H1 (cell line): ENCODE measurements around the gene MLC1. TPM values are rescaled to one million over a fixed set of nuclear protein-coding genes. Genes with fewer than 3 reads are reported as not detected.

Experiments
- CEBPB ChIP-seq: IDR thresholded peaks from 2 replicates; pipeline ENCODE4 v1.6.1; 2012; ENCODE audit warnings: low read depth, low read length
- CHD7 ChIP-seq: fragments of 300-600 bp; sonication (generic); IDR thresholded peaks from 2 replicates; pipeline ENCODE4 v1.7.1; 2012; ENCODE audit warnings: low read length, moderate library complexity, mild to moderate bottlenecking, inconsistent platforms; ENCODE audit not compliant: insufficient replicate concordance
- CTCF ChIP-seq, 3 experiments: IDR thresholded peaks; 1 replicate in 2 of 3; 2 replicates in 1 of 3; pipeline versions ENCODE4 v1.5.1 to v1.6.1; 2011; ENCODE audit warnings: low read length in 3 of 3, mild to moderate bottlenecking in 3 of 3, inconsistent platforms in 2 of 3, low read depth in 1 of 3, moderate library complexity in 1 of 3; ENCODE audit not compliant: insufficient read depth in 1 of 3; ENCODE audit errors: control extremely low read depth in 1 of 3
- KDM4A ChIP-seq: IDR thresholded peaks from one replicate; pipeline ENCODE4 v1.7.1; 2012; ENCODE audit warnings: low read depth, mild to moderate bottlenecking, moderate library complexity, low read length, inconsistent platforms; ENCODE audit not compliant: severe bottlenecking
- NANOG ChIP-seq: IDR thresholded peaks from 2 replicates; pipeline ENCODE4 v1.6.1; 2011; ENCODE audit warnings: low read length, low read depth, mild to moderate bottlenecking, inconsistent platforms; ENCODE audit not compliant: insufficient read depth, poor library complexity, severe bottlenecking
- polyA plus RNA-seq, 7 experiments: library from polyadenylated mRNA; depleted of rRNA in 3 of 7; stranded (reverse) in 5 of 7; unstranded in 2 of 7; fragments of >200 nt in 5 of 7; fragments of 200-250 nt in 2 of 7; gene quantifications; 1 replicate in 5 of 7; 2 replicates in 1 of 7; 4 replicates in 1 of 7; pipeline versions ENCODE4 v1.2.1 to v1.2.3, GENCODE V29; 2011 to 2013; ENCODE audit warnings: missing spikeins in 2 of 7, mixed read lengths in 2 of 7
- total RNA-seq: library from RNA; stranded (reverse); fragmentation: NEBNext Ultra II Directional; extraction: Animal tissue kit (Norgen Biotek cat#: 25700); gene quantifications from 2 replicates; pipeline ENCODE4 v1.2.1, GENCODE V29; 2021

The MLC1 gene
- total and polyA plus RNA-seq, 2 of the 8 experiments (the other 6 are each of a cell fraction or from before 2014, with no cell fraction given): 0.20 TPM; not detected in 1

GRCh38 chr22:50086526-50086925 lies 1.3 kb upstream of the MLC1 start (continued):
- TF ChIP-seq CHD7 (no peak), KDM4A (no peak), NANOG (no peak), CEBPB (no peak), CTCF (IDR thresholded peaks at IDR 0.05; ENCODE audit: control extremely low read depth in 1 of 3, insufficient read depth in 1 of 3, low read depth in 1 of 3, low read length in 3 of 3) (no peak)
